LNCAP (cell line): Measurements from ENCODE around the gene KCNMB4.

Source experiments
- CTCF ChIP-seq: fragments of 450-650 bp; IDR thresholded peaks from 2 replicates; pipeline ENCODE4 v1.5.1; 2017; ENCODE audit warnings: mild to moderate bottlenecking

The KCNMB4 gene

GRCh38 chr12:70418101-70418500, 52.0 kb downstream of the KCNMB4 start:
- TF ChIP-seq CTCF, result no peak

GRCh38 chr12:70422631-70423030, 56.5 kb downstream of the KCNMB4 start:
- no peak for TF ChIP-seq CTCF

GRCh38 chr12:70426620-70427019, 60.5 kb downstream of the KCNMB4 start:
- TF ChIP-seq CTCF, result no peak

- TF ChIP-seq CTCF, result no peak
Observed at GRCh38 chr12:70427611-70428010, 61.5 kb downstream of the KCNMB4 start.

- TF ChIP-seq CTCF, result no peak
Observed at GRCh38 chr12:70430400-70430799, 64.3 kb downstream of the KCNMB4 start.

- no peak for TF ChIP-seq CTCF
Observed at GRCh38 chr12:70436836-70437235, 70.7 kb downstream of the KCNMB4 start.

- no peak for TF ChIP-seq CTCF
Observed at GRCh38 chr12:70443062-70443673, 77.1 kb downstream of the KCNMB4 start.

- TF ChIP-seq CTCF, result no peak
Observed at GRCh38 chr12:70444903-70445302, 78.8 kb downstream of the KCNMB4 start.
